Retinal pigment epithelial cell (primary cell): Measurements from ENCODE around the gene RNF217.
"Not testable (repeated sequence)": the region's sequence is repeated elsewhere in the genome, so short reads cannot be mapped to it uniquely, and the experiment has no call there.

ENCODE experiments used
- DNase-seq: peaks from one replicate; pipeline ENCODE4 v3.0.0-alpha.2; 2010; ENCODE audit warnings: low read depth
- H3K4me3 ChIP-seq: 2 replicates; pipeline ENCODE4 v1.5.1; 2011; ENCODE audit warnings: mild to moderate bottlenecking, low read length, control low read depth, moderate library complexity
- CTCF ChIP-seq: conservative IDR thresholded peaks from 2 replicates; pipeline ENCODE4 v1.5.1; 2011; ENCODE audit warnings: low read depth, low read length, control low read depth, inconsistent platforms

RNF217 gene

GRCh38 chr6:124962639-124963415, 590 bp downstream of the RNF217 start:
- no peak for DNase-seq
- H3K4me3 ChIP-seq, result peak overlapping the region; percentile 91
- peak; percentile 27 for TF ChIP-seq CTCF

- no peak for DNase-seq
- TF ChIP-seq CTCF, result no peak
- peak overlapping the region; percentile 91 for H3K4me3 ChIP-seq
Observed at GRCh38 chr6:124963416-124963785, 1.2 kb downstream of the RNF217 start.

GRCh38 chr6:124963831-124964763, 1.9 kb downstream of the RNF217 start:
- no peak for DNase-seq
- TF ChIP-seq CTCF, result no peak
- H3K4me3 ChIP-seq, result peak overlapping the region; percentile 91

- H3K4me3 ChIP-seq, result peak overlapping the region; percentile 91
- DNase-seq, result no peak
- TF ChIP-seq CTCF, result no peak
Observed at GRCh38 chr6:124964764-124965105, 2.5 kb downstream of the RNF217 start.

- peak overlapping the region; percentile 35 for H3K4me3 ChIP-seq
- not testable (repeated sequence) for DNase-seq
Observed at GRCh38 chr6:124965424-124965850, 3.2 kb downstream of the RNF217 start.

- no peak overlapping the region for H3K4me3 ChIP-seq
- no peak for DNase-seq
- no peak for TF ChIP-seq CTCF
Observed at GRCh38 chr6:124967444-124967843, 5.2 kb downstream of the RNF217 start.

- no peak for DNase-seq
- H3K4me3 ChIP-seq, result no peak overlapping the region
- TF ChIP-seq CTCF, result no peak
Observed at GRCh38 chr6:124968401-124968800, 6.2 kb downstream of the RNF217 start.
